ENCODE measurements around the gene COL9A2.
A peak's percentile ranks its signal among the peaks of the same experiment; 100 is the strongest.

COL9A2 gene

GRCh38 chr1:40317394-40318074 lies 448 bp upstream of the COL9A2 start:
- DNase-seq, result no peak

- DNase-seq, result no peak
Measured at GRCh38 chr1:40315795-40316594, 1.1 kb downstream of the COL9A2 start.

- peak; percentile 10 to 23 for DNase-seq
Measured at GRCh38 chr1:40315239-40315794, 1.8 kb downstream of the COL9A2 start.

GRCh38 chr1:40314721-40315238 lies 2.3 kb downstream of the COL9A2 start:
- DNase-seq, result no peak

- no peak for DNase-seq
Measured at GRCh38 chr1:40313958-40314720, 2.9 kb downstream of the COL9A2 start.

- DNase-seq, result no peak
Measured at GRCh38 chr1:40313329-40313957, 3.6 kb downstream of the COL9A2 start.

GRCh38 chr1:40312238-40313205 lies 4.6 kb downstream of the COL9A2 start:
- DNase-seq, result no peak

GRCh38 chr1:40311692-40312091 lies 5.4 kb downstream of the COL9A2 start:
- no peak for DNase-seq

GRCh38 chr1:40310983-40311642 lies 6.0 kb downstream of the COL9A2 start:
- no peak for DNase-seq

GRCh38 chr1:40310129-40310461 lies 7.0 kb downstream of the COL9A2 start:
- no peak for DNase-seq

- DNase-seq, result no peak
Measured at GRCh38 chr1:40309374-40310128, 7.5 kb downstream of the COL9A2 start.

- no peak for DNase-seq
Measured at GRCh38 chr1:40308036-40308727, 8.9 kb downstream of the COL9A2 start.

GRCh38 chr1:40307186-40307585 lies 9.9 kb downstream of the COL9A2 start:
- no peak for DNase-seq

- DNase-seq, result no peak
Measured at GRCh38 chr1:40306296-40306695, 10.8 kb downstream of the COL9A2 start.

GRCh38 chr1:40305871-40306270 lies 11.2 kb downstream of the COL9A2 start:
- DNase-seq, result no peak

- DNase-seq, result no peak
Measured at GRCh38 chr1:40305451-40305850, 11.6 kb downstream of the COL9A2 start.

GRCh38 chr1:40303790-40304189 lies 13.3 kb downstream of the COL9A2 start:
- no peak for DNase-seq

- no peak for DNase-seq
Measured at GRCh38 chr1:40303051-40303771, 13.9 kb downstream of the COL9A2 start.

GRCh38 chr1:40302475-40302874 lies 14.6 kb downstream of the COL9A2 start:
- DNase-seq, result no peak
